NCI-H82 treated with DMSO at 0.1 percent for 48 hours (cell line): ENCODE results near the gene TRIM66.

Experiments
- DNase-seq: peaks from one replicate; lab custom pipeline; 2025; ENCODE audit not compliant: unreplicated experiment; lab: John Stamatoyannopoulos, UW

Gene TRIM66

DNA sequence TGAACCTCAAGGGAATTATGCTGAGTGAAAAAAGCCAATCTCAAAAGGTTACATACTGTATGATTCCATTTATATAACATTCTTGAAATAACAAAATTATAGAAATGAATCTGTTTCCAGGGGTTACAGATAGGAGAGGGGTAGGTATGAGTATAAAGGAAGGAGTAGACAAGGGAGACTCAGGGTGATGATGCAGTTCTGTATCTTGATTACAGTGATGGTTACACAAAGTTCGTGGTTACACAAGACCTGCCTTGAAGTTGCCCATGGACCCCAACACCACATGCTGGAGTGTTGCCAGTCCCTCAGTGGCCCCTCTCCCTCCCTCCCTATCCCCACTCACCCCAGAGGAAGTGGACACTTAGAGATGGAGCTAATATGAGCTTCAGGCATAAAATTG, 108.7 kb downstream of the TRIM66 start:
- no peak for DNase-seq

DNA sequence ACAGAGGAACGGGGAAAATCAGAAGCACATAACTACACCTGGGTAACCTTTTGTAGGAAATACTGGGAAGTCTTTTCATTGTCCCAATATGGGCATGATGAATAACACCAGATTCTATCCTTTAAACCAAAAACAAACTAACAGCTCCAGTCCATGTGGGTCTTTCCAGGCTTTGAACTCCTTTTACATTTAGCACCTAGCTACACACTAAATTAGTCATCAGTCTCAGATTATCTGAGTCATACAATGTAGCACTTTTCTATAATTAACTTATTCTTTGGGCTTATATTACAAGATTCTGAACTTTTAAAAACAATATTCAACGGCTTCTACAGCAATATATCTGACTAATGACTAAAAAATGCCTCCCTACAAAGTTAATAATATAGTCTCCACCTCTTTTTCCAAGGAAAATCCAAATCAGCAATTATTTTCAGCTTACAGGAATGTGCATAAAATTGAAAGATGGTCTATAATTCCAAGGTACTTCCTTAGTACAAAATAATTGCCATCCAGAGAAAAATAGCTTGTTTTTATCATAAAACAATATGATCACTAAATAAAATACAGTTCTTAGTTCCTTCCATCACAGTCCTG, 114.8 kb downstream of the TRIM66 start:
- no peak for DNase-seq

DNA sequence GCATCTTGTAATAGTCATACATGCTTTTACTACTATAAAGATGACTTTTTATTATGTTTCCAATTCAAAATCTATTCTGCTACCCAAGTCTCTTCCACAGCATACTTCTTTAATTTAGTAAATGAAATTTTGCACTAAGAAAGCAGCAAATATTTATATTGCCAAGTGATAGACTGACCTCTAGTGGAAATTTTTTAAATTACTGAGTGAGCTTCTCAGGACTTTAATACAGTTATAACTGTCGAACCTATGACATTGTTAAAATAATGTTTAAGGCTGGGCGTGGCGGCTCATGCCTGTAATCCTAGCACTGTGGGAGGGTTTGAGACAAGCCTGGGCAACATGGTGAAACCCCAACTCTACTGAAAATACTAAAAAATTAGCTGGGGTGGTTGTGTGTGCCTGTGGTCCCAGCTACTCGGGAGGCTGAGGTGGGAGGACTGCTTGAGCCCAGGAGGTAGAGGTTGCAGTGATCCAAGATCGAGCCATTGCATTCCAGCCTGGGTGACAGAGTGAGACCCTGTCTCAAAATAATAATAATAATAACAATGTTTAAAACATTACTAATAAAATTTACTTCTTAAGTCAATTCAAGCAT, 115.8 kb downstream of the TRIM66 start:
- DNase-seq = peak; percentile 41

DNA sequence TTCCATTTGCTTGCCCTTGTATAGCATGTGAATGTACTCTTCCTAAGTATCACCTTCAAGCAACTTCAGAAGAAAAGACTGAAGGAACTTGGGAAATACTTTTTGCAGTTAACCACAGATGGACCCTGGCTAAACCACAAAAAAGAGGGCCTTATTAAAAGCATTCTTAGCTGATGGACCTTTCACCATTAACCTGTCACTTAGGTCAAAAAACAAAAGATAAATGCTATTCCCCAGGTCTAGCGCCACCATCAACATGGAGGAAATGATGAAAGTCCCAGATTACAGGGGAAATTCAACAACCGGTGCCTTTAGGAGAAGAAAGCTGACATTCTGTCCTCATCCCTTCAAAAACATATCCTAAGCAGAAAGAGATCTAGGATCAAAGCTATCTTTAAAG, 117.9 kb downstream of the TRIM66 start:
- DNase-seq = no peak
